IPS DF 4.7 (cell line): ENCODE measurements around the gene HLA-DMB.
"Not testable (repeated sequence)": the region's sequence is repeated elsewhere in the genome, so short reads cannot be mapped to it uniquely, and the experiment has no call there.

Source experiments
- DNase-seq: peaks from one replicate; pipeline ENCODE4 v3.0.0-alpha.2; 2013; ENCODE audit warnings: low spot score; ENCODE audit errors: extremely low read depth

Gene HLA-DMB

GRCh38 chr6:32950010-32950409, 9.2 kb upstream of the HLA-DMB start:
- no peak for DNase-seq

- no peak for DNase-seq
Observed at GRCh38 chr6:32949113-32949512, 8.3 kb upstream of the HLA-DMB start.

- no peak for DNase-seq
Observed at GRCh38 chr6:32947552-32948465, 7.0 kb upstream of the HLA-DMB start.

- DNase-seq: no peak
Observed at GRCh38 chr6:32946893-32947292, 6.1 kb upstream of the HLA-DMB start.

GRCh38 chr6:32945953-32946352, 5.1 kb upstream of the HLA-DMB start:
- DNase-seq: no peak

GRCh38 chr6:32945108-32945760, 4.4 kb upstream of the HLA-DMB start:
- DNase-seq: no peak

- DNase-seq: no peak
Observed at GRCh38 chr6:32943864-32944649, 3.2 kb upstream of the HLA-DMB start.

GRCh38 chr6:32942555-32943123, 1.8 kb upstream of the HLA-DMB start:
- not testable (repeated sequence) for DNase-seq

GRCh38 chr6:32941214-32941768, 463 bp upstream of the HLA-DMB start:
- DNase-seq: no peak

GRCh38 chr6:32938494-32938893, 2.3 kb downstream of the HLA-DMB start:
- DNase-seq: no peak

- DNase-seq: no peak
Observed at GRCh38 chr6:32937230-32937633, 3.6 kb downstream of the HLA-DMB start.

GRCh38 chr6:32936239-32937152, 4.3 kb downstream of the HLA-DMB start:
- DNase-seq: no peak

- no peak for DNase-seq
Observed at GRCh38 chr6:32935551-32936238, 5.1 kb downstream of the HLA-DMB start.

- no peak for DNase-seq
Observed at GRCh38 chr6:32933661-32934085, 7.2 kb downstream of the HLA-DMB start.

- DNase-seq: no peak
Observed at GRCh38 chr6:32932132-32932868, 8.5 kb downstream of the HLA-DMB start.

GRCh38 chr6:32931211-32931610, 9.6 kb downstream of the HLA-DMB start:
- no peak for DNase-seq

GRCh38 chr6:32922083-32922482, 18.7 kb downstream of the HLA-DMB start:
- no peak for DNase-seq

GRCh38 chr6:32920715-32921114, 20.1 kb downstream of the HLA-DMB start:
- no peak for DNase-seq

GRCh38 chr6:32912951-32913350, 27.9 kb downstream of the HLA-DMB start:
- DNase-seq: no peak
